Smooth muscle cell of the brain vasculature (primary cell): ENCODE data around the gene RASGRP1.
"Not testable (repeated sequence)": the region's sequence is repeated elsewhere in the genome, so short reads cannot be mapped to it uniquely, and the experiment has no call there.

Experiments used
- DNase-seq: peaks from one replicate; pipeline ENCODE4 v3.0.0-alpha.2; 2012; ENCODE audit warnings: low read depth, low spot score

Gene RASGRP1

GRCh38 chr15:38564557-38565286 lies at the start of gene RASGRP1:
Gene RASGRP1, minus strand, starts transcription at chr15:38564814. Its CDS starts 186 bp downstream, at chr15:38564628.
- no peak for DNase-seq

GRCh38 chr15:38613085-38613484 lies 48.5 kb upstream of the RASGRP1 start:
- no peak for DNase-seq

- no peak for DNase-seq
These were observed 47.7 kb upstream of the RASGRP1 start for GRCh38 chr15:38612159-38612863.

- DNase-seq = no peak
These were observed 46.6 kb upstream of the RASGRP1 start for GRCh38 chr15:38611228-38611627.

GRCh38 chr15:38610748-38611147 lies 46.1 kb upstream of the RASGRP1 start:
- no peak for DNase-seq

GRCh38 chr15:38609097-38609738 lies 44.6 kb upstream of the RASGRP1 start:
- no peak for DNase-seq

- no peak for DNase-seq
These were observed 44.1 kb upstream of the RASGRP1 start for GRCh38 chr15:38608682-38609081.

- DNase-seq = no peak
These were observed 41.1 kb upstream of the RASGRP1 start for GRCh38 chr15:38605744-38606143.

- no peak for DNase-seq
These were observed 39.1 kb upstream of the RASGRP1 start for GRCh38 chr15:38603672-38604071.

GRCh38 chr15:38602910-38603670 lies 38.5 kb upstream of the RASGRP1 start:
- no peak for DNase-seq

- no peak for DNase-seq
These were observed 35.6 kb upstream of the RASGRP1 start for GRCh38 chr15:38600236-38600635.

GRCh38 chr15:38598749-38599148 lies 34.1 kb upstream of the RASGRP1 start:
- DNase-seq = no peak

GRCh38 chr15:38597219-38597800 lies 32.7 kb upstream of the RASGRP1 start:
- DNase-seq = no peak

GRCh38 chr15:38593524-38593923 lies 28.9 kb upstream of the RASGRP1 start:
- DNase-seq = no peak

- no peak for DNase-seq
These were observed 24.9 kb upstream of the RASGRP1 start for GRCh38 chr15:38589502-38589901.

- no peak for DNase-seq
These were observed 24.1 kb upstream of the RASGRP1 start for GRCh38 chr15:38588672-38589071.

GRCh38 chr15:38587214-38587613 lies 22.6 kb upstream of the RASGRP1 start:
- no peak for DNase-seq

- DNase-seq = not testable (repeated sequence)
These were observed 21.4 kb upstream of the RASGRP1 start for GRCh38 chr15:38586005-38586404.

- DNase-seq = no peak
These were observed 14.0 kb upstream of the RASGRP1 start for GRCh38 chr15:38578626-38579025.

GRCh38 chr15:38577424-38577987 lies 12.9 kb upstream of the RASGRP1 start:
- no peak for DNase-seq

GRCh38 chr15:38576837-38577236 lies 12.2 kb upstream of the RASGRP1 start:
- DNase-seq = no peak
